Chondrocyte (in vitro differentiated cells): ENCODE data around the gene ECE1. TPM values are rescaled to one million over a fixed set of nuclear protein-coding genes. Genes with fewer than 3 reads are reported as not detected.

Source experiments
- DNase-seq: peaks from one replicate; pipeline ENCODE4 v3.0.0; 2021; ENCODE audit warnings: mixed read lengths, low spot score
- H3K27ac Mint-ChIP-seq: one replicate; pipeline ENCODE4 v1.8.0; 2021; ENCODE audit warnings: mild to moderate bottlenecking, moderate library complexity, mixed read lengths; ENCODE audit not compliant: unreplicated experiment
- H3K27me3 Mint-ChIP-seq: 2 replicates; pipeline ENCODE4 v1.8.0; 2021; ENCODE audit warnings: low read depth, mixed read lengths
- H3K36me3 Mint-ChIP-seq: 2 replicates; pipeline ENCODE4 v1.8.0; 2021; ENCODE audit warnings: low read depth, mixed read lengths
- H3K4me1 Mint-ChIP-seq: 2 replicates; pipeline ENCODE4 v1.8.0; 2021; ENCODE audit warnings: low read depth, mild to moderate bottlenecking, mixed read lengths
- H3K4me3 Mint-ChIP-seq: one replicate; pipeline ENCODE4 v1.8.0; 2021; ENCODE audit warnings: mild to moderate bottlenecking, moderate library complexity, mixed read lengths; ENCODE audit not compliant: unreplicated experiment
- H3K9me3 Mint-ChIP-seq: 2 replicates; pipeline ENCODE4 v1.8.0; 2021; ENCODE audit warnings: low read depth, mixed read lengths
- total RNA-seq: library from RNA; stranded (reverse); gene quantifications from 3 replicates; pipeline ENCODE4 v1.2.1, GENCODE V29; 2021
- TF ChIP-seq, protein P1 (sequence below): fragments of 200-600 bp; sonication (generic); IDR thresholded peaks from 2 replicates; pipeline ENCODE4 v1.5.0; 2021; ENCODE audit warnings: antibody characterized with exemption, mild to moderate bottlenecking, moderate library complexity

Gene ECE1
- total RNA-seq, 1 donor from 2014 or later = 98.5 TPM

GRCh38 chr1:21327566-21328323 lies 37.5 kb upstream of the ECE1 start:
- H3K27me3 Mint-ChIP-seq = no peaks in the 10 kb centered on the region
- no peaks in the 10 kb centered on the region for H3K36me3 Mint-ChIP-seq
- TF ChIP-seq, protein P1, sequence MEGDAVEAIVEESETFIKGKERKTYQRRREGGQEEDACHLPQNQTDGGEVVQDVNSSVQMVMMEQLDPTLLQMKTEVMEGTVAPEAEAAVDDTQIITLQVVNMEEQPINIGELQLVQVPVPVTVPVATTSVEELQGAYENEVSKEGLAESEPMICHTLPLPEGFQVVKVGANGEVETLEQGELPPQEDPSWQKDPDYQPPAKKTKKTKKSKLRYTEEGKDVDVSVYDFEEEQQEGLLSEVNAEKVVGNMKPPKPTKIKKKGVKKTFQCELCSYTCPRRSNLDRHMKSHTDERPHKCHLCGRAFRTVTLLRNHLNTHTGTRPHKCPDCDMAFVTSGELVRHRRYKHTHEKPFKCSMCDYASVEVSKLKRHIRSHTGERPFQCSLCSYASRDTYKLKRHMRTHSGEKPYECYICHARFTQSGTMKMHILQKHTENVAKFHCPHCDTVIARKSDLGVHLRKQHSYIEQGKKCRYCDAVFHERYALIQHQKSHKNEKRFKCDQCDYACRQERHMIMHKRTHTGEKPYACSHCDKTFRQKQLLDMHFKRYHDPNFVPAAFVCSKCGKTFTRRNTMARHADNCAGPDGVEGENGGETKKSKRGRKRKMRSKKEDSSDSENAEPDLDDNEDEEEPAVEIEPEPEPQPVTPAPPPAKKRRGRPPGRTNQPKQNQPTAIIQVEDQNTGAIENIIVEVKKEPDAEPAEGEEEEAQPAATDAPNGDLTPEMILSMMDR = no peak
- peaks cover 82% of the 10 kb centered on the region for H3K4me1 Mint-ChIP-seq
- H3K9me3 Mint-ChIP-seq = no peaks in the 10 kb centered on the region
- no peak overlapping the region for H3K4me3 Mint-ChIP-seq
- no peak for DNase-seq
- no peak overlapping the region for H3K27ac Mint-ChIP-seq

DNA sequence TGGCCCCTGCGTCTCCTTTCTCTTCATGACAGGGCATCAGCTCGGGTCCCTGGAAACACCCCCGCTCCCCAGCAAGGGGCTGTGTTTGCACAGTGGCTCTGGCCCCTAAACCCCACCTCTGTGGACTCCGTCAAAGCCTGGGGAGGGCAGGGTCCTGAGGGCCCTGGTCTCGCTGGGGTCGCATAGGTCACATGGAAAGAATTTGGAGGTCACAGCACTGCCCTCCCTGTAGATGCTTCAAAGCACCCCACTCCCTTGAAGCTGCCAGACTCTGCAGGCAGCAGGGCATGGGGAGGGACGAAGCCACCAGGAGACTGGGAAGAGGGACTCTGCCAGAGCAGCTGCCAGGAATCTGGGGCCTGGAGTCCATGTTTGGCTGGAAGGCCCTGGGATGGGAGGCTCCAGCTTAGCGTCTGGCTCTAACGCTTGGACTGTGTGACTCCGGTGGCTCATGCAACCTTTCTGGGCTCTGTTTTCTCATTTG lies 36.6 kb upstream of the ECE1 start:
- Mint-ChIP-seq H3K27me3 (no peaks in the 10 kb centered on the region), H3K36me3 (no peaks in the 10 kb centered on the region), H3K27ac (peak overlapping the region; percentile 98), H3K4me1 (peaks cover 84% of the 10 kb centered on the region), H3K4me3 (no peak overlapping the region), H3K9me3 (no peaks in the 10 kb centered on the region)
- TF ChIP-seq, protein P1 = no peak
- DNase-seq = no peak

DNA sequence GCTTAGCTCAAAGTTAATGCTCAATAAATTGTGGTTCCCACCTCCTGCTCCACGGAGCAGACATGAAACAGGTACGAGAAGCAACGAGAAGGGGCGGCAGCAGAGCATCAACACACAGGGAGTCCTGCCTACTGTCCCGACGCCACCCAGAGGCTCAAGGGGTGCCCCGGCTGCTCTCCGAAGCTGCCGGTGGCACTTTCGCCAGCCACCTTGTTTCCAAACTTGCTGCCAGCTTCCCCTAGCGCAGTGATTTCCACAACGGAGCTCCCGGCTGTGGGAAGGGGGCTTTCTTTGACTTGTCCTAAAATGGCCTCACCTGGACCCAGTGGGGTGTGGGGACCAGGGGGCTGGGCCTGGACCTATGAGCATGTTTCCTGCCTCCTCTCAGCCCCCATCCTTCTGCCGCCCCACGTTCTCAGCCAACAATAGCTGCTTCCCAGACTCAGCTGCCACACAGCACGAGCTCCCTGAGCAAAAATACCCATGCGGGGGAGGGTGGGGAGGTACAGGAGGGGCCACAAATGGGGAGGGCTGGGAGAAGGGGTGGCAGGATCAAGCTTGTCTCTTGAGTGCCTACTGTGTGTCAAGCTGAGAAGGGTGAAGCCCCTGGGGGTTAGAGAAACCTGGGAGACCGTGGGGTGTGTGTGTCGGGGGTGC lies 35.6 kb upstream of the ECE1 start:
- Mint-ChIP-seq H3K4me3 (no peak overlapping the region), H3K27ac (peak overlapping the region; percentile 98), H3K9me3 (no peaks in the 10 kb centered on the region), H3K27me3 (no peaks in the 10 kb centered on the region), H3K36me3 (no peaks in the 10 kb centered on the region), H3K4me1 (peaks cover 87% of the 10 kb centered on the region)
- TF ChIP-seq, protein P1 = no peak
- no peak for DNase-seq

DNA sequence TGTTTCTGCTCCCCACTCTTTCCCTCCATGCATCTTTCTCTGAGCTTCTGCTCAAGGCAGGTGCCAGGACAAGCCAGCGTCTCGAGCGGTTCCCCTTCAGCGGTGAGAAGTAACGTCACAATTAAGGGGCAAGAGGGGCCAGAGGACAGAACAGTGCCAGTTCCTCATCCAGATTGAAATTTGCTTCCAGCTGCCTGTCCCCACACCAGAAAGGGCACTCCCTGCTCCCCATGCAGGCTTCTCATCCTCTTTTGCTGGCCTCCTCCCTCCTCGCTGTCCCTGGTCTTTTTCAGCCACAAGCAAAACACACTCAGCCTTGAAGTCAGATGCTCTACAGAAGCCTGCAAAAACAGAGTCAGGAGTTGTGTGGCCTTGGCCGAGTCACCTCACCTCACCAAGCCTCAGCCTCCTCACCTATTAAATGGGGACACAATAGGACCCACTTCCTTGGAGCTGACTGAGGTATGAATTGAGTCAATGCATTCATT lies 35.0 kb upstream of the ECE1 start:
- Mint-ChIP-seq H3K9me3 (no peaks in the 10 kb centered on the region), H3K36me3 (no peaks in the 10 kb centered on the region), H3K27me3 (no peaks in the 10 kb centered on the region), H3K4me1 (peaks cover 88% of the 10 kb centered on the region), H3K27ac (peak overlapping the region; percentile 98), H3K4me3 (peak overlapping the region; percentile 17)
- TF ChIP-seq, protein P1 = no peak
- DNase-seq = no peak

GRCh38 chr1:21324368-21325141 lies 34.3 kb upstream of the ECE1 start:
- Mint-ChIP-seq H3K4me3 (peak overlapping the region; percentile 49), H3K36me3 (no peaks in the 10 kb centered on the region), H3K27ac (peak overlapping the region; percentile 98), H3K27me3 (no peaks in the 10 kb centered on the region), H3K4me1 (peaks cover 91% of the 10 kb centered on the region), H3K9me3 (no peaks in the 10 kb centered on the region)
- no peak for DNase-seq
- TF ChIP-seq, protein P1 = no peak
